ENCODE data around the gene DIDO1. TPM values are rescaled to one million over a fixed set of nuclear protein-coding genes. Genes with fewer than 3 reads are reported as not detected.

DIDO1 gene
- total and polyA plus RNA-seq, 2 of the 13 experiments (the other 11 are each of a cell fraction or from before 2014, with no cell fraction given): 75.0 to 75.1 TPM

GRCh38 chr20:62955519-62956386 lies 29.4 kb upstream of the DIDO1 start (continued):
- TF ChIP-seq ZNF580 (CRISPR knock-in tag; IDR thresholded peaks at IDR 0.05; ENCODE audit: borderline replicate concordance, low read depth) (peak; percentile 94), FOXO4 (CRISPR knock-in tag; conservative IDR thresholded peaks at IDR 0.05) (peak; percentile 76; the same call in 1 of the 2 replicates), HINFP (CRISPR knock-in tag; IDR thresholded peaks at IDR 0.05; ENCODE audit: low read depth) (peak; percentile 86; the same call in 1 of the 2 replicates), ZNF333 (CRISPR knock-in tag; IDR thresholded peaks at IDR 0.05; ENCODE audit: borderline replicate concordance) (0 out of 2 replicates have a peak, but pooled peaks have one; percentile 47), KLF13 (CRISPR knock-in tag; IDR thresholded peaks at IDR 0.05) (no peak), POLR2AphosphoS5 (IDR thresholded peaks at IDR 0.05; ENCODE audit: low read depth, low read length) (peak; percentile 39), EHMT2 (IDR thresholded peaks at IDR 0.05; ENCODE audit: borderline replicate concordance, low read depth, low read length) (no peak), ZSCAN12 (CRISPR knock-in tag; IDR thresholded peaks at IDR 0.05) (0 out of 2 replicates have a peak, but pooled peaks have one; percentile 76), TFDP1 (CRISPR knock-in tag; IDR thresholded peaks at IDR 0.05; ENCODE audit: borderline replicate concordance) (peak; percentile 80; the same call in 1 of the 2 replicates), ZNF543 (CRISPR knock-in tag; IDR thresholded peaks at IDR 0.05) (no peak; the same call in 1 of the 2 replicates), NONO (IDR thresholded peaks at IDR 0.05) (no peak), NONO (CRISPR knock-in tag; conservative IDR thresholded peaks at IDR 0.05) (peak; percentile 97), ZNF280D (CRISPR knock-in tag; IDR thresholded peaks at IDR 0.05) (peak; percentile 44; the same call in 1 of the 2 replicates), ZNF816 (CRISPR knock-in tag; IDR thresholded peaks at IDR 0.05; ENCODE audit: borderline replicate concordance) (peak; percentile 97; the same call in 1 of the 2 replicates), ZNF136 (CRISPR knock-in tag; IDR thresholded peaks at IDR 0.05; ENCODE audit: low read depth) (peak; percentile 90), HOXA9 (CRISPR knock-in tag; IDR thresholded peaks at IDR 0.05; ENCODE audit: borderline replicate concordance) (peak; percentile 24; the same call in 1 of the 2 replicates), HHEX (CRISPR knock-in tag; IDR thresholded peaks at IDR 0.05) (peak; percentile 79; the same call in 1 of the 2 replicates), KAT7 (CRISPR knock-in tag; IDR thresholded peaks at IDR 0.05; ENCODE audit: borderline replicate concordance) (peak; percentile 95; the same call in 1 of the 2 replicates), NFYB (CRISPR knock-in tag; IDR thresholded peaks at IDR 0.05) (0 out of 2 replicates have a peak, but pooled peaks have one; percentile 11)

All from HepG2 (cell line).